Measurements from ENCODE around the gene DLGAP1.
"Not testable (repeated sequence)": the region's sequence is repeated elsewhere in the genome, so short reads cannot be mapped to it uniquely, and the experiment has no call there.

Gene DLGAP1

GRCh38 chr18:3472121-3472520 is 983.0 kb downstream of the DLGAP1 start:
- not testable (repeated sequence) for H3K9ac ChIP-seq (ENCODE audit: low read depth, low read length); H3K9me3 ChIP-seq (replicated peaks; ENCODE audit: low read length); H3K27me3 ChIP-seq (ENCODE audit: control insufficient read depth, insufficient read depth, low read length); H3K36me3 ChIP-seq (ENCODE audit: insufficient read depth, low read length); H3K4me2 ChIP-seq (ENCODE audit: low read length); H3K4me3 ChIP-seq (ENCODE audit: low read length); H3K4me1 ChIP-seq (ENCODE audit: control insufficient read depth, insufficient read depth, low read length)

GRCh38 chr18:3471141-3471648 is 983.9 kb downstream of the DLGAP1 start:
- Histone ChIP-seq H3K36me3 (ENCODE audit: insufficient read depth, low read length) (no peaks in the 10 kb centered on the region), H3K4me3 (ENCODE audit: low read length) (no peak overlapping the region), H3K4me2 (ENCODE audit: low read length) (no peak overlapping the region), H3K9ac (ENCODE audit: low read depth, low read length) (no peak overlapping the region), H3K9me3 (replicated peaks; ENCODE audit: low read length) (no peaks in the 10 kb centered on the region), H3K4me1 (ENCODE audit: control insufficient read depth, insufficient read depth, low read length) (peaks cover 8% of the 10 kb centered on the region), H3K27me3 (ENCODE audit: control insufficient read depth, insufficient read depth, low read length) (no peaks in the 10 kb centered on the region)

DNA sequence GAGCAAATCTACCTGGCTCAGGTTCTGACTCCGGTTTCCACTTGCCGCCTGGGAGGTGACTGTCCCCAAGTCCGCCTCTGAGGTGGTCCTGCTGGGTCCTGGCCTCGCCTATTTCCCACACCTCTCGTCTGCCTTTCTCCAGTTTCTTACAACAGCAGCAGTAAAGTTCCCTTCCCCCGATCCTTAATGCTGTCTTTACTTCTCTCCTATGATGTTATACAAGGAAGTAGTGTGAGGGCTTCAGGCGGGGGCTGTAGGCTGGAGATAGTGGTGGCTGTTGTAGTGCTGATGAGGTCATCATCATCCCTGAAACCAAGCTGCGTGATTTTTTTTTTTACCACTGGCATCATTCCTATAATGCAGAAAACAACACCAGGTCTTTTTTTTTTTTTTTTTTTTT is 986.3 kb downstream of the DLGAP1 start:
- no peak overlapping the region for H3K4me3 ChIP-seq (ENCODE audit: low read length)
- H3K4me2 ChIP-seq (ENCODE audit: low read length): no peak overlapping the region
- H3K4me1 ChIP-seq (ENCODE audit: control insufficient read depth, insufficient read depth, low read length): peaks cover 13% of the 10 kb centered on the region
- H3K27me3 ChIP-seq (ENCODE audit: control insufficient read depth, insufficient read depth, low read length): no peaks in the 10 kb centered on the region
- H3K9ac ChIP-seq (ENCODE audit: low read depth, low read length): no peak overlapping the region
- no peaks in the 10 kb centered on the region for H3K36me3 ChIP-seq (ENCODE audit: insufficient read depth, low read length)
- H3K9me3 ChIP-seq (replicated peaks; ENCODE audit: low read length): no peaks in the 10 kb centered on the region

- Histone ChIP-seq H3K4me1 (ENCODE audit: control insufficient read depth, insufficient read depth, low read length) (peaks cover 13% of the 10 kb centered on the region), H3K36me3 (ENCODE audit: insufficient read depth, low read length) (no peaks in the 10 kb centered on the region), H3K9ac (ENCODE audit: low read depth, low read length) (no peak overlapping the region), H3K9me3 (replicated peaks; ENCODE audit: low read length) (no peaks in the 10 kb centered on the region), H3K27me3 (ENCODE audit: control insufficient read depth, insufficient read depth, low read length) (no peaks in the 10 kb centered on the region), H3K4me2 (ENCODE audit: low read length) (no peak overlapping the region), H3K4me3 (ENCODE audit: low read length) (no peak overlapping the region)
Observed at GRCh38 chr18:3468066-3468705, 986.9 kb downstream of the DLGAP1 start.

- no peaks in the 10 kb centered on the region for H3K9me3 ChIP-seq (replicated peaks; ENCODE audit: low read length)
- no peaks in the 10 kb centered on the region for H3K27me3 ChIP-seq (ENCODE audit: control insufficient read depth, insufficient read depth, low read length)
- H3K9ac ChIP-seq (ENCODE audit: low read depth, low read length): no peak overlapping the region
- H3K4me1 ChIP-seq (ENCODE audit: control insufficient read depth, insufficient read depth, low read length): peaks cover 24% of the 10 kb centered on the region
- no peak overlapping the region for H3K4me2 ChIP-seq (ENCODE audit: low read length)
- H3K4me3 ChIP-seq (ENCODE audit: low read length): no peak overlapping the region
- H3K36me3 ChIP-seq (ENCODE audit: insufficient read depth, low read length): peaks cover 3% of the 10 kb centered on the region
Observed at GRCh38 chr18:3466872-3467271, 988.2 kb downstream of the DLGAP1 start.

- H3K4me3 ChIP-seq (ENCODE audit: low read length): peak overlapping the region; percentile 5
- peaks cover 12% of the 10 kb centered on the region for H3K36me3 ChIP-seq (ENCODE audit: insufficient read depth, low read length)
- H3K9me3 ChIP-seq (replicated peaks; ENCODE audit: low read length): no peaks in the 10 kb centered on the region
- H3K4me1 ChIP-seq (ENCODE audit: control insufficient read depth, insufficient read depth, low read length): peaks cover 24% of the 10 kb centered on the region
- no peaks in the 10 kb centered on the region for H3K27me3 ChIP-seq (ENCODE audit: control insufficient read depth, insufficient read depth, low read length)
- H3K9ac ChIP-seq (ENCODE audit: low read depth, low read length): no peak overlapping the region
- H3K4me2 ChIP-seq (ENCODE audit: low read length): peak overlapping the region; percentile 55
Observed at GRCh38 chr18:3466045-3466444, 989.1 kb downstream of the DLGAP1 start.

DNA sequence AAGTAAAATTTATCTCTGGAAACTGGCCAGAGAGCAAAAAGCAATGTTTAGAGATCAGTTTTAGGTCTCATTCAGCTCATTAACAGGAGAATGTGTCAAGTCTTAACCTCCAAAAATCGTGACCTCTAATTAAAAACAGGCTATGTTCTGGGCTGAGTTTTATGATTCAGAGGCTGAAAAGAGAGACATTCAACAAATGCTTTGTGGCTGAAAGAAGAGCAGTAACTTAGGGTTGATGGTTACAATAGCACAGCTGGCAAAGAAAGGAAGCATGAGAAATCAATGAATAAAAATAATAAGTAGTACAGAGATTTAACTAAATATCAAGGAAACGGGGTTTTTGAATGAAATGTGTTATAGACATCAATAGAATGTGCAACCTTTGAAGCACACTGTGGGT is 992.1 kb downstream of the DLGAP1 start:
- Histone ChIP-seq H3K9me3 (replicated peaks; ENCODE audit: low read length) (no peaks in the 10 kb centered on the region), H3K4me1 (ENCODE audit: control insufficient read depth, insufficient read depth, low read length) (peaks cover 41% of the 10 kb centered on the region), H3K4me2 (ENCODE audit: low read length) (no peak overlapping the region), H3K4me3 (ENCODE audit: low read length) (no peak overlapping the region), H3K9ac (ENCODE audit: low read depth, low read length) (no peak overlapping the region), H3K27me3 (ENCODE audit: control insufficient read depth, insufficient read depth, low read length) (no peaks in the 10 kb centered on the region), H3K36me3 (ENCODE audit: insufficient read depth, low read length) (peaks cover 36% of the 10 kb centered on the region)

DNA sequence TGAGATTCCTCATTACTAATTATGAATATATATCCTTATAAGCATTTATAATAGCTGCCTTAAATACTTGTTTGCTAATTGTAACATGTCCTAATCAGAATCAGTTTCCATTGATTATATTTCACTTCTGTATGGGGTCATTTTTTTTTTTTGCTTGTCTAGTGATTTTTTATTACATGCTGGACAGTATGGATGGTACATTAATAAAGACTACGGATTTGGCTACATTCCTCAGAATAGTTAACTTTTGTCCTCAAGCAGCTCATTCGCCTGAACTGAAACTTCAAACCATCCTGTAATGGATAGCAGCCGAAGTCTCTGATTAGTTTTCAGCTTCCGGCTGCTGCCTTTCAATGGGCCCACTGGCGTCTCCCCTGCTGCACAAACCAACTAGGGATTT is 993.4 kb downstream of the DLGAP1 start:
- Histone ChIP-seq H3K9me3 (replicated peaks; ENCODE audit: low read length) (no peaks in the 10 kb centered on the region), H3K4me3 (ENCODE audit: low read length) (no peak overlapping the region), H3K9ac (ENCODE audit: low read depth, low read length) (no peak overlapping the region), H3K36me3 (ENCODE audit: insufficient read depth, low read length) (peaks cover 48% of the 10 kb centered on the region), H3K4me1 (ENCODE audit: control insufficient read depth, insufficient read depth, low read length) (peaks cover 49% of the 10 kb centered on the region), H3K27me3 (ENCODE audit: control insufficient read depth, insufficient read depth, low read length) (no peaks in the 10 kb centered on the region), H3K4me2 (ENCODE audit: low read length) (no peak overlapping the region)

- Histone ChIP-seq H3K4me1 (ENCODE audit: control insufficient read depth, insufficient read depth, low read length) (peaks cover 49% of the 10 kb centered on the region), H3K27me3 (ENCODE audit: control insufficient read depth, insufficient read depth, low read length) (no peaks in the 10 kb centered on the region), H3K4me3 (ENCODE audit: low read length) (no peak overlapping the region), H3K9ac (ENCODE audit: low read depth, low read length) (no peak overlapping the region), H3K9me3 (replicated peaks; ENCODE audit: low read length) (no peaks in the 10 kb centered on the region), H3K36me3 (ENCODE audit: insufficient read depth, low read length) (peaks cover 55% of the 10 kb centered on the region), H3K4me2 (ENCODE audit: low read length) (no peak overlapping the region)
Observed at GRCh38 chr18:3460823-3461398, 994.2 kb downstream of the DLGAP1 start.

GRCh38 chr18:3458952-3459853 is 995.9 kb downstream of the DLGAP1 start:
- H3K4me3 ChIP-seq (ENCODE audit: low read length): no peak overlapping the region
- H3K9me3 ChIP-seq (replicated peaks; ENCODE audit: low read length): no peaks in the 10 kb centered on the region
- peaks cover 59% of the 10 kb centered on the region for H3K4me1 ChIP-seq (ENCODE audit: control insufficient read depth, insufficient read depth, low read length)
- H3K9ac ChIP-seq (ENCODE audit: low read depth, low read length): peak overlapping the region; percentile 39
- no peaks in the 10 kb centered on the region for H3K27me3 ChIP-seq (ENCODE audit: control insufficient read depth, insufficient read depth, low read length)
- peaks cover 55% of the 10 kb centered on the region for H3K36me3 ChIP-seq (ENCODE audit: insufficient read depth, low read length)
- H3K4me2 ChIP-seq (ENCODE audit: low read length): peak overlapping the region; percentile 14

- Histone ChIP-seq H3K36me3 (ENCODE audit: insufficient read depth, low read length) (peaks cover 55% of the 10 kb centered on the region), H3K4me1 (ENCODE audit: control insufficient read depth, insufficient read depth, low read length) (peaks cover 62% of the 10 kb centered on the region), H3K9ac (ENCODE audit: low read depth, low read length) (peak overlapping the region; percentile 39), H3K9me3 (replicated peaks; ENCODE audit: low read length) (no peaks in the 10 kb centered on the region), H3K4me2 (ENCODE audit: low read length) (peak overlapping the region; percentile 14), H3K4me3 (ENCODE audit: low read length) (no peak overlapping the region), H3K27me3 (ENCODE audit: control insufficient read depth, insufficient read depth, low read length) (no peaks in the 10 kb centered on the region)
Observed at GRCh38 chr18:3458378-3458777, 996.7 kb downstream of the DLGAP1 start.
